HG03159 (cell line): Measurements from ENCODE around the gene IHH.

ENCODE experiments used
- ATAC-seq: cut with Tn5 transposase; IDR thresholded peaks from one replicate; pipeline ENCODE4 v1.9.1; 2021; ENCODE audit warnings: mild to moderate bottlenecking, moderate library complexity; ENCODE audit not compliant: unreplicated experiment

Gene IHH

GRCh38 chr2:219041252-219041651 lies 19.5 kb downstream of the IHH start, which contains the start of gene CFAP65:
CFAP65 (minus strand) TSS chr2:219041516; CDS start chr2:219039048, 2,468 bp downstream.
- no peak for ATAC-seq

- ATAC-seq, result no peak
These were observed 22.1 kb downstream of the IHH start for GRCh38 chr2:219038600-219038999.

DNA sequence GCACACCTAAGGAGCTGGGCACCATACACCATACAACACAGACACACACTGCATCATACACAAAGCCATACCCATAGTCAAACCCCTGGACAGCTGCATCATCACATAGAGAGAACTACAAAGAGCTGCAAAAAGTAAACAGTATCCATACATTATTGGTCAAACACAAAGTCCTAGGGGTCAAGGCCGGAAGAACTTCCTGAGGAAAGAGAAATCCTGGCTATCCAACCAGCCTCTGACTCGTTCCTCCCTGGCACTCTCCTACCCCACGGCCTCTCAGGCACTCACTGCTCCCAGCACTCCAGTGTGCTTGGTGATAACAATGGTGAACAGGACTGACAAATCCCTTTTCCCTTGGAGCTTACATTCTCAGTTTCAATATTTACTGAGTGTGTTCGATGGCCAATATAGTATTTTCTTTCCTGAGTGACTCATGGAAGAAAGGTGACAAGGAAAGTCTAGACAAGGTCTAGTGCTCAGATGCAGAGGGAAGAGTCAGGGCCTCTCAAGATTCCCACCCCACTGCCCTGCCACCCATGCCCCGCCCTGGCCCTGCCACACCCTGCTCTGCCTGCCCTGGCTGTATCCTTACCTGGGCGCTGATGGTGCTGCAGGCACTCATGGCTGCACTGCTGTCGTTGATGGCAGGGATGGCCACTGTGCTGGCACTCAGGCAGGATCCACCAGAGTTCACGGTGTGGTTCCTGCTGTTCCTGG lies 22.8 kb downstream of the IHH start:
- no peak for ATAC-seq

DNA sequence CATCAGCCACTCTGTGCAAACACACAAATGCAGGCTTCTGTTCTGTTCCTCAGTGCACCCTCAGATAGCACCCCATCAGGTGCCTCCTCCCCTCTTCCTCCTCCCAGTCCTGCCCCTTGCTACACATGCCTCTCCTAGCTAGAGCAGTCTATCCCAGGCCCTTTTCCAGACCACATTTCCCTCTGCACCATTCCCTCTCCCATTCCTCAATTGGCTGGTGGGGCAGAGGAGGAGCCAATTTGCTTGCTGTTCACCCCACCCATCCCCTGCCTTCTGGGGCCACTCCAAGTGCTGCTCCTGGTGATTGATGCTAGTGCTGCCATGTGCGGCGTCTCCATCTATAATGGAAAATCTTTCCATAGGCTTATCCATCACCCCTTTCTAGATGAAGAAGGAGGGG lies 24.8 kb downstream of the IHH start:
- no peak for ATAC-seq

DNA sequence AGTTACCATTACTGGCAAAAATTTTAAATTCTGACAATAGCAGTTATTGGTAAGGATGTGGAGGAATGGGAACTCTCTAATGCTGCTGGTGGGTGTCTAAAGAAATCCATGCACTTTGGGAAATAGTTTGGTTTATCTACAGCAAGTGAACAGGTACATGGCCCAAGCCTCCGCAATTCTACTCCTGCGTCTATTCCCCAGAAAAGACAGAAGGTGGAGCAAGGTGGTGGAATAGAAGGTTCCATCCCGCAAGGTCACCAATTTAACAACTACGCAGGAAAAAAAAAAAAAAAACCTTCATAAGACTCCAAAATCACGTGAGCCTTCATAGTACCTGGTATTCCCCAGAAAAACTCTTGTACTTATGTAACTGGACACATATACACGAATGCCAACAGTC lies 25.9 kb downstream of the IHH start:
- ATAC-seq, result no peak

DNA sequence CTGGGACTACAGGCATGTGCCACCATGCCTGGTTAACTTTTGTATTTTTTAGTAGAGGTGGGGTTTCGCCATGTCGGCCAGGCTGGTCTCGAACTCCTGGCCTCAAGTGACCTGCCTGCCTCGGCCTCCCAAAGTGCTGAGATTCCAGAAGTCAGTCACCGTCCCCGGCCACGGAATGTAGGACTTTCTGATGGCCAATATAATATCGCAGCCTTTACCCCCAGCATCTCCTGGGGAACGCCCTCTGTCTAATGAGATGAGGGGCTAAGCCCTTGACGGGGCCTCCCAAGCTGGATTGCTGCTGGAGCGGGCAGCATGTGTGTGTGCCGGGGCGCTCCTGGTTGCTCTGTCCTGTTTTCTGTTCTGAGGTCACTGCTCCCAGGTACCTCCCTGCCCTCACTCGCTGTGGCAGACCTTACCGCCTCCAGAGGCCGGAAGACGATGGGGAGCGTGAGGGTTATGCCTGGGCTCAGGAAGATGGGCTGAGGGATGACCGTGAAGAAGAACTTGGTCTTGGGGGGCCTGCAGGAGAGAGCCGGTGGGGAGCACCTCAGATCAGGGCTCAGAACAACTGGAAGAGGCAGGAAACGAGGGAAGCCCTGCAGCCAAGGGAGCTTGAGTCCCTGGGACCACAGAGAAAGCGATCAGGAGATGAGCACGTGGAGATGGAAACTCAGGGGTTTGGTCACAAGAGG lies 28.5 kb downstream of the IHH start:
- no peak for ATAC-seq

- ATAC-seq, result no peak
These were observed 29.5 kb downstream of the IHH start for GRCh38 chr2:219031005-219031738.

DNA sequence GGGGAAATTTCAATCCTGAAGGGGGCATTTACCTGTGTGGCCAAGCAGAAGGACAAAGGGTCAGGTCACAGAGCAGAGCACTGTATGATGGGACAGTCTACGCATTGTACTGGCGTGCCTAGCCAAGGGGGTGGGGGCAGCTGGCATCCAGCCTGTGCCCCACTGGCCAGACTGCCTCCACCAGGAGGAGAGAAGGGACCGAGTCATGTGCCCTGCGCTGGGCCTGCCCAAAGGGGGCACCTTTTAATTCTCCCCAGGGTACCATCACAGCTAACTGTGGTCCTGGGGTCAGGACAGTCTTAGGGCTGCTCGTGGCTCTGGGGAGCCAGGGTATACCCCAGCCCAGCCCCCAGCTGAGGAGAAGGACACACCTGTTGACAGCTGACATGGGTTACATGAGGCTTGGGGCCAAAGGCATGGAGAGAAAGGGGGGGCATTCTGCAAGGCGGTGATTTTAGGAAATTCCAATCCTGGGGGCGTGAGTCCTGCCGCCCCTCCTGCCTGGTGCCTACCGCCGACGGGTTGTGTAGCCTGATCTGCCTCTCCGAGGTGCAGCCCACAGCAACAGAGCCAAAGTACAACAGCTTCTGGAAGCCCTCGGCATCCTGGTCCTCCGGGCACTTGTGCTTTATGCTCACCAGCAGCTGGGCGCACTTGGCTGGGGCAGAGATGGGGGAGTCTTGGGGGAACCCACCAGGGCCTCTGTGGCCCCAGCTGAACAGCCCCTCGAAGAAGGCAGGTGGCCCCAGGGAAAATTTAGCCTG lies 30.4 kb downstream of the IHH start:
- no peak for ATAC-seq

GRCh38 chr2:219029829-219030165 lies 30.9 kb downstream of the IHH start:
- ATAC-seq, result peak; percentile 86

GRCh38 chr2:219028996-219029828 lies 31.5 kb downstream of the IHH start:
- no peak for ATAC-seq

DNA sequence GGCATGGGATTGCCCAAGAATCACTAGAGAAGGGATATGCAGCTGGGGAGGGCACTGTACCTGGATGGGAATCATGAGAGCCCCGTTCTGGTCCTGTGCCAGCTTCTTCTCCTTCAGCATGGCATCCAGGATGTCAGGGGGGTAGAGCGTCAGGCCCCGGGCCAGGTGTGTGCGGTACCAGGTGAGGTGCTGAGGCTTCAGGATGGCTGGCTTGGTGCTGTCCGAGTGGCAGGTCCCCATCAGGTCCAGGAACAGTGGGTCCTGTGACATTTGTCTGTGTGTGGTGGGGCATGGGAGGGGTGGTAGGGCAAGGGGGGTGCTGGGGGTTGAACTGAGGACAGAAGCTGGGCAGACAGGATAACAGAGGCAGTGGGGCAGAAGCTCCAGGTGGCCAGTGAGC lies 32.6 kb downstream of the IHH start:
- ATAC-seq, result no peak

DNA sequence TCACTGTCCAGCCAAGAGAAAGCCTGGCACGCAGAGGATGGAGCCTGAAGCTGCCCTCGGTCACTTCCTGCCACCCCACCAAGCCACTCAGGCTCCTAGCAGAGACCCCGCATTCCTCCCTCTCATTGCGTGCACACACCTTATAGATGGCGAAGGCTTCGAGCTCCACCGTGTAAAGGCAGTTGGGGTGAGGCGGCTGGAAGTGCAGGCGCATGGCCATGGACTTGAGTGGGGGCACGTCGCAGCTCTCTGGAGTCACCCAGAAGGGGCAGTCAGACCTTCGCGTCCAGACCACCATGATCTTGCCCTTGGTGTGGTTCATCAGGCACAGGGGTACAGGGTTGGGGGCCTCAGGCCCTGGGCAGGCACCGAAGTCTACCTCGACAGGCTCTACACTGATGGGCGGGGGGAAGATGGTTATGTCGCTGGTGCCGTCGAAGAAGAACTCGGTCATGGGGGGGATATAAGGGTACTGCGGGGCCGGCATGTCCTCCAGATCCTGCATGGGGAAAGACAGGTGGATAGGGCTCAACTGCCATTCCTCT lies 33.1 kb downstream of the IHH start:
- ATAC-seq, result no peak

- ATAC-seq, result no peak
These were observed 33.8 kb downstream of the IHH start for GRCh38 chr2:219026946-219027345.

GRCh38 chr2:219025637-219026585 lies 34.8 kb downstream of the IHH start:
- ATAC-seq, result no peak

DNA sequence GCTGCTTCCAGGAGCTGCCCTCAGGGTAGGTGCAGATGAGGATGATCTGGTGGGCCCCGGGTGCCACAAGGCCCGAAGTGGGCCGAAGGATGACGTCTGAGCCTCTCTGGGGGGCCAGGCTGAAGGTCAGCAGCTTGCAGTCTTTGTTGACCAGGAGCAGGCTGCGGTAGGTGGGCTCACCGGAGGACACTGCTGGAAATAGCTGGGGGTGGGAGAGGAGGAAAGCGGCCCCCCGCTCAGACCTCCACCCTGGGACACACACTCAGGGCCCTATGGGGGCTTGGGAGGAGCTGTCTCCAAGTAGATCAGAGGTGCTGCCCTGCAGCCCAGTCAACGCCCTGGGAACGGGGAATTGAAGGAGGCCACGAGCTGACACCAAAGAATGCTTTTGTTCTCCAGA lies 36.7 kb downstream of the IHH start:
- ATAC-seq, result no peak

GRCh38 chr2:219023045-219023605 lies 37.6 kb downstream of the IHH start:
- no peak for ATAC-seq

- ATAC-seq, result no peak
These were observed 38.1 kb downstream of the IHH start for GRCh38 chr2:219022616-219023015.

- ATAC-seq, result no peak
These were observed 38.7 kb downstream of the IHH start for GRCh38 chr2:219022041-219022440.

GRCh38 chr2:219021591-219021990 lies 39.1 kb downstream of the IHH start:
- no peak for ATAC-seq
